ENCODE results near the gene PREX1. TPM values are rescaled to one million over a fixed set of nuclear protein-coding genes. Genes with fewer than 3 reads are reported as not detected.

Gene PREX1
- total RNA-seq, 1 donor from 2014 or later = 36.1 TPM

DNA sequence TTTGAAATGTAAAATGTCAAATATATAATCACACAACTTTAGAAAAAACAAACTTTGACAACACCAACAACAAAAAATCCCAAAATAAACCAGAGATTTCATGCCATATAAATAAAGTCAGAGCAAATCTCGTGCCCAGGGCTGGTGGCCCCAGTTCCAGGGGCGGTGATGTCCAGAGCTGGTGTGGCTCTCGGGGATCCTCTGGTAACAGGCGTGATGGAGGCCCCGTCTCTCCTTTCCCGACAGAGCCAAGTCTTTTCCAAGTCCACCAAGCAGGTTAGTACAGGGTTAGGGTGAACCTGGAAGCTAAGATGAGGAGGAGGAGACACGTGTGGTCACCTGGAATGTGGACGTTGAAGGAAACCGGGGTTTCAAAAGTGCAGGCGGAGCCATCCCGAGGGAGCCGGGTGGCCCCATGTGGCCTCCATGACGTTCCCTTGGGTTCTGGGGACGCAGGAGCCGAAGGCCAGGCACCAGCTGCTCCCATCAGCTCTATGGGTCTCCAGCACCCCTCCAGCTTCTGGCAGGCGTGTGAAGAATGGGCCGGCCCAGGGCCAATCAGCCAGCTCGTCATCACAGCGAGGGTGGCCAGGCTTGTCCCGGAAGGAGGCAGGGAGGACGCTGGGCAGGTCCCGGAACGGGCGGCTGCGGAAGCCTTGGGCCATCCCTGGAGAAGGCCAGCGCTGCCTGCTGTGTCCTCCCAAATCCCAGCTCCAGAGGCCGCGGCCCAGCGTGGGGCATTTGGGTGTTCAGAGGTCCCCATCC, 202.5 kb downstream of the PREX1 start:
- DNase-seq (ENCODE audit: low read depth in 2 of 2) = no peak

DNA sequence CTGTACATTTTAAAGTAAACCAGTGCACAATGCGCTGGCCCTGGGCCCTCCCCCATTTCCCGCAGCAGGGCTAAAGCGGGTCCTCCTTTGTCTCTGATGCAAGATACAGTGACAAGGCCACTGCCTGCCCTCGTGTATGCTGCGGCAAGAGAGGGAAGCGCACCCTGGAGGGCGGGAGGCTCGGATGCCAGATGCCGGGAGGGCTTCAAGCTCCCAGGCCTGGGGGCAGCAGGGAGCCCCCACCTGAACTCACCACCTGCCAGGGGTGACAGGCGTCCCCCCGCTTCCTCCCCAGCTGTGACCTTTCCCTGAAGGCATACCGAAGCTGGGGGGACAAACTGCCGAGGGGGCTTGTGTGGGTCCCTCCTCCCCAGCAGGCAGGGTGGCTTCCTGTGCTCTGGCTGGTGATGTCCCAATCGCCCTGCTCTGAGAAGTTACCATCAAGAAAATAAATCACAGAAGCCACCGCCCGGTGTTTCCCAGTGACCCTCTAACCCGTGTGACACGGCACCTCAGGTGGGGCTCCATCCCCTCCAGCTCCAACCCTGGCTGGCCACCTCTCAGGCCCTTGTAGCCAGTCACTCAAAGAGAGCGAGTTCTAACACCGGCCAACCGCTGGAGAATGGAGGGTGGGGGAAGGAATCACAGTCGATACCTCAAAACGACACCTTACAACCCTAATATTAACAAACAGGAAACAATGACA, 203.3 kb downstream of the PREX1 start:
- DNase-seq (ENCODE audit: low read depth in 2 of 2) = no peak

DNA sequence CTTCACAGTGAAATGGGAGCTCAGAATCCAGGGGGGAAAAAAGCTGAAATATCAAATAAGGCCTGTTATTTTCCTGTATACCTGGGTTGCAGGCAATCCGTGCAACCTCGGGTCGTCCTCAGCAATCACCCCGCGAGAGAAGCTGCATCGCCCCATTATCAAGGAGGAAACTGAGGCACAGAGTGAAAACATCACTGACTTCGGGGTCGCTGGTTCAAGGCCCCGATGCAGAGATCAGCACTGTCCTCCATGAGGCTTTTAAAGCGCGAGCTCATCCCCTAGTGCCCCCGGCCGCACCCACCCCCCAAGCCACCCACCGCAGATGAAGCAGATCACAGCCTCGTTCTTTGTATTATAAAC, 203.9 kb downstream of the PREX1 start:
- DNase-seq (ENCODE audit: low read depth in 2 of 2) = no peak

DNA sequence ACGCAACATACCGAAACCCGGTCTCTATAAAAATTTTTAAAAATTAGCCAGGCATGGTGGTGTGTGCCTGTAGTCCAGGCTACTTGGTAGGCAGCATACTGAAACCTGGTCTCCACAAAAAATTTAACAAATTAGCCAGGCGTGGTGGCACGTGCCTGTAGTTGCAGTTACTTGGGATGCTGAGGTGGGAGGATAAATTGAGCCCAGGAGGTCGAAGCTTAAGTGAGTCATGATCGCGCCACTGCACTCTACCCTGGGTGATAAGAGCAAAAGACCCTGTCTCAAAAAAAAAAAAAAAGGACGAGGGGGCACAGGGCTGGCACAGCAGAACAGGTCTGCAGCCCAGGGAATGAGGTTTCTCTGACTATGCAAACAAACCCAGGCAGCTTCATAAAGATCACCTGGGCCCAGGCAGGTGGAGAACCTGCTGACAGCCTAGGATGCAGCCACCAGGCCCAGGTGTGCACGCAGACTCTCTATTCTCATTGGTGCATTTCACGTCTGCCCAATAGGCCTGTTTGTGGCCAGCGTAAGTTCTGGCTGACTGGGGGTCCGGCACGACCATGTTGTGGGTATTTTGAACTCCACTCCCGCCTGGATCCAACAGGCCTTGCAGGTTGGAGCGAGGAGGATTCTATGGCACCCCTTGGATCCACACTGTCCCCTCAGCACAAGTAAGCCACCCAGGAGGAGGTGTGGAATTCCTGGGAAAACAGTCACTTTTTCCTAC, 204.5 kb downstream of the PREX1 start:
- DNase-seq (ENCODE audit: low read depth in 2 of 2) = no peak

DNA sequence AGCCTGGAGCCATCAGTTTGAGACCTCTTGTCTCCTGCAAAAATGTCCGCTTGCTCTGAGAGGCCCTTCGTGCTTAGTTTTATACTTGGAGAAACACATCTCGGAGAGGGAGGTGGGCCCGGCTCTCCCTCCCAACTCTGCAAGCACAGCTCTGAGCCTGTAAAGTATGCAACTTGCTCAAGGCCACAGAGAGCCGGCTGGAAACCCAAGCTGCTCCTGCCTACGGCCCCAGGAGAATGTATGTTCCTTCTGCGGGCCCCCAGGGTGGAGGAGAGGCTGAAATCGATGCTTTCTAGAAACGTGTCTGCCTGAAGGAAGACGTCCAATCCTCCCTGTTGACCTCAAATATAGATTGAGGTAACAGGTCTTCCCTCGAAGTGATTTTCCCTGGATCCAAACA, 205.4 kb downstream of the PREX1 start:
- no peak for DNase-seq (ENCODE audit: low read depth in 2 of 2)

DNA sequence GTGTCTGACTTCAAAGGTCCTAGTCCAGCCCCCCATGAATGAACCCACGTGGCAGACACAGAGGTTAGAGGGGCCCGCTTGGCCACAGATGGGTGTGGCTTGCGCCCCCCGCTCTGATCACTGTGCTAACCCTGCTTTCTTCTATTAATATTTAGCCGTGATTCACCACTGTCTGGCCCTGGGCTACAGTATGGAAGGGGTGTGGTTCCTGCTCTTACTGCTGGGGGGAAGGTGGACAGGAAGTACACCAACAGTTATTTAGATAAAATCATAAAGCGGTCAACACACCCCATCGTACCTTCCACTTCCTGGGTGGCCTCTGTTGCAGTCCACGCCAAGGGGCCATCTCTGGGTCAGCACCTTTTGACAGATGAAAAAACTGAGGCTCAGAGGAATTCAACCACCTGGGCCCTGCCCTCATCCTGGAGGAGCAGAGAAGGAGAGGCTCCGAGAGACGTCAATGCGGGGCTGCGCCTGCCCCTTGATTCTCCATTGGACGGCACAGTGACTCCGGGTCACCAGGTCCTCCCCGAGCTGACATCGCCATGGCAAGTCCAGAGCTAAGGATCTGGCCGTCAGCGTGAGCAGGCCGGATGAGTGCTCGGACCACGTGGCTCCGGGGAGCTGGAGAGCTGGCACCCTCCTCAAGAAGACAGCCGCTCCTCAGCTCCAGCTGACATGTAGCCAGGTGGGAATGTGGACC, 206.3 kb downstream of the PREX1 start:
- DNase-seq (ENCODE audit: low read depth in 2 of 2) = peak in 1 of 2 donors; percentile 34

DNA sequence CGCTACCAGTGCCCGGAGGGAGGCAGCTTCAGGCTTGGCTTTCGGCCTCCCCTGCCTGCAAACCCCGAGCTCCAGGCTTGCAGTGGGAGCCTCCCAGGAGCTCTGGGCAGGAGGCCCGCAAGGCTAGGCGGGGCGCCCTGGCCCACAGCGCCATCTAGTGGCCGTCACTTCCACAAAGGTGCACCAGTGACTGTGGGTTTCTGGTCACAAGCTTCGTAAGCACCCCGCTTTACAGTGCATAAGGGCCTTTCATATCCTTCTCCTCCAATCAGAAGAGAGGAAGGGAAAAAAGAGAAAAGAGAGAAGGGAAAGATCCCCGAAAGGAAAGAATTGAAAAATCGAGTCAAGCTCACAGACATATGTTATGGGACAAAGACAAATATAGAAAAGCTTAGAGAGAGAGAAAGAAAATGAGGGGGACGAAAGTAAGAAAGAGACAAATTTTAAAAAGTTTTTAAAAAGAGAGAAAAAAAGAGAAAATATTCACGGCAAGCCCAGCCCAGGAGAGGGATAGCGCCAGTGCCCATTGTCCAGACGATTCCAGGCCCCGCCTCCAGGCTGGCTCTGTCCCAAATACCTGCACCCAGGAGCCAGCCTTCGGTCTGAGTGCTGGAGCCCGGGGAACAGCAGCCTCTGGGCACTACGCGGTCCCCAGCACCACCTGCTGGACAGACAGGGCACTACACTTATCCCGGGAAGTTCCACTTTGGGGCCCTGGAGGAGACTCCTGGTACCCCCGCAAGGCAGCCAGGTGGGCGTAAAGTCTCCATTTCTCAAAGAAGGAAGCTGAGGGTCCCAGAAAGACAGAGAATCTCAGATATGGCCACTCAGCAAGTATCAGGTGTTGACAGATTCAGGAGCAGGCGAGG, 207.1 kb downstream of the PREX1 start:
- DNase-seq (ENCODE audit: low read depth in 2 of 2) = peak; percentile 50 to 78

DNA sequence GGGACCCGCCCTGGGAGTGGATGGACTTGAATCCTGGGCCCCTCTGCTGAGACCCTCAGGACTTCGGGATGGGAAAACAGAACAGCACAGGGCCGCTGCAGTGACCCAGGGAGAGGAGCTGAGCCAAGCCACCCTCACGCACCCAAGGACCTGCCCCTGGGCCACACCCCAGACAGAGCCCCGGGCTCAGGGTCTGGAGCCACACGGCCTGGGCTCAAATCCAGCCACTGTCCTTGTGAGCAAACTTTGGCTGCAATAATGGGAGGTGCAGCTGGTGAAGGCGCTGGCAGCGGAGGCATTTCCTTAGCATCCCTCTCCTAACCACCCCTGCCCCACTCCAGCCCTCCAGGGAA, 207.7 kb downstream of the PREX1 start:
- no peak for DNase-seq (ENCODE audit: low read depth in 2 of 2)

DNA sequence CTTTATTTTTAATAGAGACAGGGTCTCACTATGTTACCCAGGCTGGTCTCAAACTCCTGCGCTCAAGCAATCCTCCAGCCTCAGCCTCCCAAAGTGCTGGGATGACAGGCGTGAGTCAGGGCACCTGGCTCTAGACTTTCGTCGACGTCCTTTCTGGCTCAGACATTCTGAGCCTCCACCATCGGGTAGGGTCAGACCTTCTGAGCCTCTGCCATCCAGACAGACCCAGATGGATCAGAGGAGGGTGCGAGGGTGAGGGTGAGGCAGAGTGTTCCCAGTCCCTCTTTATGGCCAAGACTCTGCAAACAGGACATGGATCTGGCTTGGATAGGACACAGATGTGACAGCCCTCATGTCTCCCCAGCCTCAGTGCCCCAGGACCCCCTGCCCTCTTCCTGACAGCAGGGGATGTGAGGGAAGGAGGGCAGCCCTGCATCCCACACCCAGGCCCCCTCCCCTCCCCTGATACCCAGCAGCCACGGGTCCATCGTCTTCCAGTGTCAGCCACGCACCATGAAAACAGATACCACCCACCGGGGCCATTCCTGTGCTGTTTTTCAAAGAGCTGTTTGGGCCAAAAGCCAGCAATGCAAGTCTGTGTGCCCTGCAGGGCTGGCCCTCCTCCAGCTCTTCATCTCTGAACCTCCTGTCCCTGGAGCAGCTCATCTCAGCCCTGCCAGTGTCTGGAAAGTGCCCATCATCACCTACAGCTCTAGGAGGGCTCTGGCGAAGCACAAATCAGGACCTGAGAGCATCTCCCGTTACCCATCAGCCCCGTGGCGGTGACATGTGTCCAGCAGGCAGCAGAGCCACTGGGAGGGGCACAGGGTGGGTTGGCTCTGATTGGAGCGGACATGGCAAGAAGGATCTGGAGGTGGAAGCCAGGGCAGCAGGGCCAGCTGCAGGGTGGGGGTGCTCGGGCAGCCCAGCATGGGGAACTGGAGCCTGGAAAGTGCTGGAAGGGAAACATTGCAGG, 208.4 kb downstream of the PREX1 start:
- no peak for DNase-seq (ENCODE audit: low read depth in 2 of 2)

DNA sequence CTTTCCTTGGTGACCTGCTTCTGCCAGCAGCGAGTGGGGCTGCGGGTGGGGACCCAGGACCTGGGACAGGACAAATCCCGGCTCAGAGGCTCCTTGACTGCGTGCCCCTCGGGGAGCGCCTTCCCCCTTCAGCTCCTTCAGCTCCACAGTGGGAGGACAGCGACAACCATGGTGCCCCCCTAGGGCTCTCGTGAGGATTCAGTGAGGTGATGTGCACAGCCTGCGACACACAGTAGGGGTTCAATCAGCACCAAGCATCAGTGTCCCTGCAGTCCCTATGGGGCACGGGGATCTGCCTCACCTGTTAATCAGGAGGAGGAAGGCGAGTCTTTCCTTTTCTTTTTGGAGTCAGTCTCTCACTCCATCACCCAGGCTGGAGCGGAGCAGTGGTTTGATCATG, 209.2 kb downstream of the PREX1 start:
- DNase-seq (ENCODE audit: low read depth in 2 of 2) = no peak

DNA sequence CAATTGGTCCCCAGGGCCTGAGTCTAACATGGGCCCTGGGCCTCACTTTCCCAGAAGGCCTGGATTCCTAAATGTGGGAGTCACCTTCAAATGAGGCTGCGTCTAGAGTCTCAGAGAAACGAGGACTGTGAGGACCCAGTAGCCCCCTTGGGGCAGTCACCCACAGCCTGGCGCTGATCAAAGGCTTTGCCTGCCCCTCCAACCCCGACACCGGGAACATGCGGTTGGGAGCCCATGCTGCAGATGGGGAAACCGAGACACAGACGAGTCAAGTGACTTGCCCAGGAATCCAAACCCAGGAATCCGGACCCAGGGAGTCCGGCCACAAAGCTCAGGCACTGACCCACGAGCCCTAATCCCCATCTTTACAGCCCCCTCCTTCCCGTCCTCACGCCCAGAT, 209.7 kb downstream of the PREX1 start:
- no peak for DNase-seq (ENCODE audit: low read depth in 2 of 2)

DNA sequence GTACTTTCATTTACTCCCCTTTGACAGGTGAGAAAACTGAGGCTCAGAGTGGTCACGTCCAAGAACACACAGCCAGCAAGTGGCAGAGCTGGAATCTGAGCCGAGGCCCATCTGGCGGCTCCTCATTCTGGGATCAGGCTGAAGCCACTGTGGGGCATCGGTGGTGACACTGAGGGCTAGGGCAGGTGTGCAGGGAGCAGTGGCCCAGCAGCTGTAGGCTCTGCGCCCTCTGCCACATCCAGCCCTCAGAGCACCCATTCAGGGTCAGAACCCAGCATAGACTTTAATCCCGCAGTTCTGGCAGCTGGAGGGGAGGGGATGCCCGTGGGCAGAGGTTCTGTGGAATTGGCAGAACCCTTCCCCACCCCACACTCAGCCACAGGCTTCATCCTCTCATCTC, 210.3 kb downstream of the PREX1 start:
- no peak for DNase-seq (ENCODE audit: low read depth in 2 of 2)

DNA sequence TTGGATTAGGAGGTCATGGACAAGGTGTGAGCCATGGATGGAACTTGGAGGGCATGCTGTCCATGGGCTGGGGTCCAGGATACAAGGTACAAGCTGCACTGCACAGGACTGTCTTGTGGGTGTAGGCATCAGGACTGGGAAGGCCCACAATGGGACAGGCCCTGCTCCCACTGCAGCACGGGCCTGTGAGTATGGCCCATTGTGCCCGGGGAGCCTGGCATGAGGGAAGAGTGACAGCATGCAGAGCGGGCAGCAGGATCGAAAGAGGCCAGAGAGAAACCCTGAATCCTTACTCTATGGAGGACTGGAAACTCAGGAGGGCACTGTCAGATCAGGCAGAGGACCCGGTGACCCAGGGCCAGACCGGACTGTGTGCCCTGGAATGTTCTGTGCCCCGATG, 211.3 kb downstream of the PREX1 start:
- no peak for DNase-seq (ENCODE audit: low read depth in 2 of 2)

DNA sequence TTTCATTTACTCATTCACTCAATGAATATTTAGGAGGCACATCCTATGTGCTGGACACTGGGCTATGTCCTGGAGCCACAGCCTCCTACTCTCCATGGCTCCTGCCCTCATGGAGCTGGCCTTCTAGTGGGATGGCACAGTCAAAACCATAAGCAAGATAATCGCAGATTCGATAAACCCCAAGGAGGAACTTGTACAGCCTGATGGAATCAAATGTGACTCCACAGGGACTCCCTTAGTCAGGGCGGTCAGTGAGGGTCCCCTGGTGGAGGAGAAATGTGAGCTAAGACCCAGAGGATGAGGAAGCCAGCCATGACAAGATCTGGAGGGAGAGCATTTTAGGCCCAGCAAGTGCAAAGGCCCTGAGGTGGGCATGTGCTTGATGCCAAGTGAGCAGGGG, 211.9 kb downstream of the PREX1 start:
- DNase-seq (ENCODE audit: low read depth in 2 of 2) = no peak

DNA sequence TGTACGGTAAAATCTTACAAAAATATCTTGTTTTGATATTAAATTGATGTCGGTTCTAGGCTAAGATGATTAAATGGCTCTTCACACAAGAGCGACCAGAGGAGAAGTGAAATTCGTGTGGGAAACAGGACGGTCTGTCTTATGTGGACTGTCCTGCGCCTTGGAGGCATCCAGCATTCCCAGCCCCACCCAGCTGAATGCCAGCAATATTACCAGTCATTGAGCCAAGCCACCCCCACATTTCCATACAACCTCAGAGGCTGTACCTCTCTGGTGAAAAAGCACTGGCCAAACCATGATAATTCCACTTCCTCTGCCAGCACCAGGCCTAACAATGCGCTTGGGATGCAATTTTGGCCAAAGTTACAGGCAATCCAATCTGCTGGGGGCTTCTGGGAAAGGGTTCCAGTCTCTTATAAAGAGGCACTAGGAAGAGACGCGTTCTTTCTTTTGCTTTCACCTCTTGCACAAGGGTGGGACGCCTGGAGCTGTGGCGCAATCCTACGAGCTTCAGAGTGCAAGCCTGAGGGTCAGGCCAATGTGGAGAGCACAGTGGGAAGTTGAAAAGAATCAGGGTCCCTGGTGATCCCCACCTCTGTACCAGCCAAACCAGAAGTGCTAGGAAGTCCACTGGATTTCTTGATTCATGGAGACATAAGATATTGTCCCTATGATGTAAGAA, 213.1 kb downstream of the PREX1 start:
- DNase-seq (ENCODE audit: low read depth in 2 of 2) = no peak

DNA sequence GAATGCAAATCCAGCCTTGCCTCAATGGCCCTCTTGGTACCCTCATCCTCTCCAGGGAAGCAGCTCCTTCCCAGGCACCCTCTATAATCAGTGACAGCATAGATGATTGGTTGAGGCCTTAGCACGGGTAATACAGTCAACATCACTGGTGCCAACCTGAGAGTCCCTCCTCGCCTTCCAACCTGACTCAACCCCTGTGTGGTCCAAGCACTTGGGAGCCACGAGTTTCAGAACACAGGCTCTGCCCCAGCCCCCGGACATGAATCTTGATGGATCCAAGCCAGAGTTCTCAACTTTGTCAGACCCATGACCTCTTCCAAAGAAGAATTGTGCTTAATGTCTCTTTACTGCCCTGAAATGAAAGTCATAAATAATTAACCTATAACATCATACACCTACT, 213.9 kb downstream of the PREX1 start:
- DNase-seq (ENCODE audit: low read depth in 2 of 2) = no peak

DNA sequence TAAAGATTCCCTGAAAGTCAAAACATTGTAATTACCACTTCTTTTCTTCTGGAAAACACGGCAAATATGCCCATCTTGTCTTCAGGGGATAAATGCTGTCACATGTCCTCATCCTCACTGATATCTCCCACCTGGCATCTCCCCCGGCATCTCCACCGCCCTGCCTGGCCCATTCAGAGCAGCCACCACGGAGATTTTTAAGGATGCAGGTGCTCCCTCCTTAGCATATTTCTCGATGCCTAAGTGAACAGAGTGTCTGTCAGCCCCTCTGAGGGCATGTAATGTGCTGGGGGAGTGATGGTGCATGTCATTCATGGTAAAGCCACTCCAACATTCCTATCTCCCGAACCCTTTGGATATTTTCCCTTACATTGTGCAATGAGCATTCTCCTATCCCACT, 215.5 kb downstream of the PREX1 start:
- DNase-seq (ENCODE audit: low read depth in 2 of 2) = no peak

DNA sequence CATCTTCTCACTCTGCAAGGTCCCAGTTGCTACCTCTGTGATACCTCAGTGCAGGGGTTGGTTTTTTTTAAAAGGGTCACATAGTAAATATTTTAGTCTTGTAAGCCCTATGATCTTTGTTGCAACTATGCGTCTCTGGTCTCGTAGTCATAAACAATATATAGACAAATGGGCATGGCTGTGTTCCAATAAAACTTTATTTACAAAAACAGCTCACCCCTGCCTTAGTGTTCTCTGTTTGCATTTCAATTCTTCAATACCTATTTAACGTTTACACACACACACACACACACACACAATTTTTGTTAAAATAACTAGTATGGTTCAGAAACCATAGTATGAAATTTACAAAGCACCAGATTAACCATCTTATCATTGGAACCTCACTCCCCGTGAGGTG, 216.8 kb downstream of the PREX1 start:
- no peak for DNase-seq (ENCODE audit: low read depth in 2 of 2)

DNA sequence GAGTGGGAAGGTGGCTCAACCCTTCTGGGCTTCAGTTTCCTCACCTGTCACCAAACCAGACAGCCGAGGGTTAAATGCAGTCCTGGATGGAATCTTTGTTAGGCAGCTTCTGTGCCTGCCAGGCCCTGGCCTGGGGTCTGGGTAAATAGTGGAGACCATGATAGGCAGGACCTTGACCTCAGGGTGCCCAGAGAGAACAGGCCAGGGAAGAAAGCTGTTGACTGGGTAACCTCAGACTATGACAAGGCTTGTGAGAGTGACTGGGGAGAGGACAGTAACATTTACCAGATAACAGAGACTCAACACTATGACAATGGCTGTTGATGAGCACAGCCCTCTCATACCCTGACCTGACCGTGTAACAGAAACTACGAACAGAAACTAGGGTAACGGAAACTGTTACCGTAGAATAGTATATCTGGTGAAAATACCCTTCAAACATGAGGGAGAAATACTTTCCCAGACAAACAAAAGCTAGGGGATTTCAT, 218.3 kb downstream of the PREX1 start:
- DNase-seq (ENCODE audit: low read depth in 2 of 2) = no peak
